Measurements from ENCODE around the gene IER3.

GRCh38 chr6:30709101-30709868, 35.1 kb downstream of the IER3 start:
- no peak for TF ChIP-seq NFYB (CRISPR knock-in tag; conservative IDR thresholded peaks at IDR 0.05; ENCODE audit: low read depth)
- no peak for TF ChIP-seq CTCF (IDR thresholded peaks at IDR 0.05)
- TF ChIP-seq CREB1 (CRISPR knock-in tag; IDR thresholded peaks at IDR 0.05): no peak
- no peak for TF ChIP-seq TEAD4 (CRISPR knock-in tag; IDR thresholded peaks at IDR 0.05)
- no peak for TF ChIP-seq E2F4 (CRISPR knock-in tag; IDR thresholded peaks at IDR 0.05; ENCODE audit: borderline replicate concordance, low read depth)
- TF ChIP-seq USF1 (CRISPR knock-in tag; IDR thresholded peaks at IDR 0.05): no peak
- TF ChIP-seq E2F1 (CRISPR knock-in tag; IDR thresholded peaks at IDR 0.05): no peak
- no peak for TF ChIP-seq FOXP4 (CRISPR knock-in tag; IDR thresholded peaks at IDR 0.05)
- TF ChIP-seq ATF3 (CRISPR knock-in tag; conservative IDR thresholded peaks at IDR 0.05): no peak

Measured in WTC11 (cell line).